SW 1271 (cell line): ENCODE measurements around the gene SLC25A22.

Source experiments
- DNase-seq, 2 experiments: peaks; one replicate each; lab custom pipeline; 2025; lab: John Stamatoyannopoulos, UW

SLC25A22 gene

GRCh38 chr11:771617-772204 lies 26.4 kb downstream of the SLC25A22 start:
- no peak for DNase-seq

GRCh38 chr11:770642-771616 lies 27.2 kb downstream of the SLC25A22 start:
- DNase-seq, result no peak

GRCh38 chr11:769887-770641 lies 28.0 kb downstream of the SLC25A22 start:
- DNase-seq, result no peak

GRCh38 chr11:767238-767637 lies 30.8 kb downstream of the SLC25A22 start:
- DNase-seq, result no peak

- DNase-seq, result no peak
Observed at GRCh38 chr11:766936-767210, 31.2 kb downstream of the SLC25A22 start.

GRCh38 chr11:766106-766935 lies 31.8 kb downstream of the SLC25A22 start:
- DNase-seq, result no peak

- no peak for DNase-seq
Observed at GRCh38 chr11:765802-766091, 32.3 kb downstream of the SLC25A22 start.

GRCh38 chr11:765025-765801 lies 32.9 kb downstream of the SLC25A22 start:
- peak in 1 of 2 experiments; percentile 25 for DNase-seq

GRCh38 chr11:764322-765024 lies 33.6 kb downstream of the SLC25A22 start:
- DNase-seq, result no peak

- DNase-seq, result no peak
Observed at GRCh38 chr11:763549-764321, 34.3 kb downstream of the SLC25A22 start.

- no peak for DNase-seq
Observed at GRCh38 chr11:763073-763463, 35.0 kb downstream of the SLC25A22 start.

- peak; percentile 31 to 43 for DNase-seq
Observed at GRCh38 chr11:762421-763072, 35.5 kb downstream of the SLC25A22 start.

GRCh38 chr11:761526-762108 lies 36.5 kb downstream of the SLC25A22 start:
- DNase-seq, result no peak

GRCh38 chr11:760236-760635 lies 37.8 kb downstream of the SLC25A22 start:
- DNase-seq, result no peak

GRCh38 chr11:749731-750130 lies 48.4 kb downstream of the SLC25A22 start:
- no peak for DNase-seq

- DNase-seq, result no peak
Observed at GRCh38 chr11:748007-748359, 50.1 kb downstream of the SLC25A22 start.

GRCh38 chr11:747158-748006 lies 50.7 kb downstream of the SLC25A22 start, which contains the start of gene TALDO1:
Gene TALDO1 (plus strand): TSS chr11:747464. CDS start chr11:747482, 18 bp downstream.
- peak; percentile 65 to 82 for DNase-seq
